ENCODE measurements around the gene RELT. TPM values are rescaled to one million over a fixed set of nuclear protein-coding genes. Genes with fewer than 3 reads are reported as not detected.

RELT gene
- total RNA-seq, 2 experiments from 2014 or later, result 22.0 to 24.6 TPM

GRCh38 chr11:73397468-73398131 lies 21.4 kb downstream of the RELT start:
- no peaks in the 10 kb centered on the region for H3K27me3 Mint-ChIP-seq
- no peak overlapping the region for H3K4me3 Mint-ChIP-seq
- CTCF ChIA-PET, result interaction anchor here (0.6 to 3.1 kb wide), 4 partner anchors 9 to 46 kb away, joined by 3 to 13 read pairs (median 6); no protein-coding TSS in a partner anchor
- peaks cover 13% of the 10 kb centered on the region for H3K36me3 Mint-ChIP-seq (ENCODE audit: low read depth)
- no peak for DNase-seq
- POLR2A ChIA-PET, result no interaction called here
- H3K9me3 Mint-ChIP-seq, result no peaks in the 10 kb centered on the region
- peak overlapping the region; percentile 58 for H3K27ac Mint-ChIP-seq
- no peaks in the 10 kb centered on the region for H3K4me1 Mint-ChIP-seq

- ChIA-PET POLR2A (no interaction called here), CTCF (interaction anchor here (1.3 to 3.1 kb wide), 3 partner anchors 21 to 47 kb away, joined by 3 to 13 read pairs (median 7); partner anchors contain the start of gene RELT)
- H3K4me3 Mint-ChIP-seq, result no peak overlapping the region
- H3K4me1 Mint-ChIP-seq, result peaks cover 1% of the 10 kb centered on the region
- peaks cover 13% of the 10 kb centered on the region for H3K36me3 Mint-ChIP-seq (ENCODE audit: low read depth)
- H3K27ac Mint-ChIP-seq, result peak overlapping the region; percentile 58
- no peak for DNase-seq
- no peaks in the 10 kb centered on the region for H3K27me3 Mint-ChIP-seq
- no peaks in the 10 kb centered on the region for H3K9me3 Mint-ChIP-seq
Measured at GRCh38 chr11:73398132-73398526, 21.9 kb downstream of the RELT start.

GRCh38 chr11:73398721-73399120 lies 22.5 kb downstream of the RELT start:
- no peaks in the 10 kb centered on the region for H3K9me3 Mint-ChIP-seq
- peaks cover 1% of the 10 kb centered on the region for H3K4me1 Mint-ChIP-seq
- CTCF ChIA-PET, result interaction anchor here (1.1 to 3.1 kb wide), 5 partner anchors 8 to 47 kb away, joined by 3 to 13 read pairs (median 4); partner anchors contain the start of gene RELT
- POLR2A ChIA-PET, result no interaction called here
- H3K27ac Mint-ChIP-seq, result no peak overlapping the region
- H3K4me3 Mint-ChIP-seq, result no peak overlapping the region
- no peak for DNase-seq
- no peaks in the 10 kb centered on the region for H3K27me3 Mint-ChIP-seq
- H3K36me3 Mint-ChIP-seq (ENCODE audit: low read depth), result peaks cover 8% of the 10 kb centered on the region

DNA sequence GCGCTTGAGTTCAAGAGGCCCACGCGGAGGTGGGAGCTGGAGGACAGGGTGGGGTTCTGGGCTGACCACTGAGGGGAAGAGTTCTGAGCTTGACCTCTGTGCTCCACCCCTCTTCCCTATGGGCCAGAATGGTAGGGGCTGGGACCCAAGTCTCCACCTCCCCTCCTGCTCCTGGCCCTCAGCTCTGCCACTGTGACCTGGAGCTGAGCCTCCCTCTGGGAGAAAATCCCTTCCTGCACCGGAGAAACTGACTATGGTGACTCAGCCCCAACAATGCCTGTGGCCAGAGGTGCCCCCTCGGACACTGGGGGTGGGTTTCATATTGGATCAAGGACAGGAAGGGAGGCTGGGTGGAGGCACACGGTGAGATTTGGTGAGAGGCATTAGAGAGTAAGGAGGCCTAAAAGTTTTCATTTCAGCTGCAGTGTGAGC lies 23.0 kb downstream of the RELT start:
- DNase-seq, result no peak
- no peaks in the 10 kb centered on the region for H3K27me3 Mint-ChIP-seq
- H3K9me3 Mint-ChIP-seq, result no peaks in the 10 kb centered on the region
- POLR2A ChIA-PET, result no interaction called here
- no peak overlapping the region for H3K4me3 Mint-ChIP-seq
- H3K4me1 Mint-ChIP-seq, result peaks cover 1% of the 10 kb centered on the region
- no peak overlapping the region for H3K27ac Mint-ChIP-seq
- CTCF ChIA-PET, result interaction anchor here (1.1 to 3.1 kb wide), 6 partner anchors 8 to 92 kb away, joined by 3 to 13 read pairs (median 4); partner anchors contain the start of gene RELT
- H3K36me3 Mint-ChIP-seq (ENCODE audit: low read depth), result peaks cover 8% of the 10 kb centered on the region

GRCh38 chr11:73399636-73400035 lies 23.4 kb downstream of the RELT start:
- CTCF ChIA-PET, result interaction anchor here (1.1 to 3.1 kb wide), 6 partner anchors 8 to 93 kb away, joined by 3 to 13 read pairs (median 4); partner anchors contain the start of gene RELT

DNA sequence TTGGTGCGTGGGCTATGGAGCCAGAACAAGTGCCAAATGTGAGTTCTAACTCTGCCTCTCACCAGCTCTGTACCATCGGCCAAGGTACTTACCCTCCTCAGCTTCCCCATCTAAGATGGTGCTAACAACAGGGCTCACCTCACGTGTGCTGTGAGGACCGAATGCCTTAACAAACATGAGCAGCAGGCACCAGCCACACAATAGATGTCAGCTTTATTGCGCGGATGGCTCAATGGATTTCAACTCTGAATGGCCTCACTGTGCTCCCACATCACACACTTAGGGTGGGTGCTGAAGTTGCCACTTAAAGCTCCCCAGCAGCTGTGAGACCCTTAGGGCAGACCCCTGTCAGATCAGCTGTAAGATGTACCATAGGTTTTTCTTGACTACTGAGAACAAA lies 24.1 kb downstream of the RELT start:
- H3K27me3 Mint-ChIP-seq, result no peaks in the 10 kb centered on the region
- no peak overlapping the region for H3K27ac Mint-ChIP-seq
- no peak overlapping the region for H3K4me3 Mint-ChIP-seq
- no peaks in the 10 kb centered on the region for H3K9me3 Mint-ChIP-seq
- ChIA-PET POLR2A (no interaction called here), CTCF (interaction anchor here (1.2 to 3.1 kb wide), 3 partner anchors 10 to 93 kb away, joined by 3 to 13 read pairs (median 4); no protein-coding TSS in a partner anchor)
- DNase-seq, result no peak
- H3K4me1 Mint-ChIP-seq, result peaks cover 1% of the 10 kb centered on the region
- H3K36me3 Mint-ChIP-seq (ENCODE audit: low read depth), result peaks cover 11% of the 10 kb centered on the region

More at GRCh38 chr11:73399636-73400035, 23.4 kb downstream of the RELT start:
- H3K4me3 Mint-ChIP-seq, result no peak overlapping the region
- DNase-seq, result no peak
- no peak overlapping the region for H3K27ac Mint-ChIP-seq
- no peaks in the 10 kb centered on the region for H3K27me3 Mint-ChIP-seq
- POLR2A ChIA-PET, result no interaction called here
- peaks cover 1% of the 10 kb centered on the region for H3K4me1 Mint-ChIP-seq
- no peaks in the 10 kb centered on the region for H3K9me3 Mint-ChIP-seq
- H3K36me3 Mint-ChIP-seq (ENCODE audit: low read depth), result peaks cover 8% of the 10 kb centered on the region

DNA sequence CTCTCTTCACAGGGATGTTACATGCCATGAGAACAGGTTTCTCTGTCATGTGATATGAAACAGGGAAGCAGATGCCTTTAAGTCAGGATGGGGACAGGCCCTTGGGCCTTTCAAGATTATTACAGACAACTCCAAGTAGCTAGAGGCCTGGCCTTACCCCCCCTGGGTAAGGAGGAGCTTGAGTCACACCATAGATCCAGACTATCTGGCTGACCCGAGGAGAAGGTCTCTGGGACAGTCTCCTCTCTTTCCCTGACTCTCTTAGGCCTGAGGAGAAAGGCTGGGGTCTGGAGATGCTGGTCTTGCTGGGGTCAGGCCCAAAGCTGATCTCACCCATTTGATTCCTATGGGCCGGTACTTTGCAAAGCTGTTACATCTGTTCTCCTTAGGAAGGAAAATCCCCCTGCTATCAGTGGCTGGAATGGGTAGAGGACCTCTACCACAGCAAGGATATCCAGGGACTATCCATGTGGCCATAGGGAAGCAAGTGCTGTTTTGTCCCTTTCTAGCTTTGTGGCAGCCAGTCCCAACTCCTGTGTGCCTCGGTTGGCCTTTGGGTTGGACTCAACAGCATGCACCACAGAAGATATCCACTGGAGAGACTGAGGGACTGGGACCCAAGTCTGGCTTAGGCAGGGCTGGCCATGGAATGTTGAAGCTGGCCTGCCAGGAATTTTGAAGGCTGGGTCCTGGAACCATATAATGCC lies 25.2 kb downstream of the RELT start:
- Mint-ChIP-seq H3K4me3 (no peak overlapping the region), H3K36me3 (ENCODE audit: low read depth) (peaks cover 11% of the 10 kb centered on the region), H3K27me3 (no peaks in the 10 kb centered on the region), H3K4me1 (peaks cover 1% of the 10 kb centered on the region), H3K27ac (no peak overlapping the region), H3K9me3 (no peaks in the 10 kb centered on the region)
- CTCF ChIA-PET, result interaction anchor here (0.9 to 2.0 kb wide), 4 partner anchors 9 to 259 kb away, joined by 3 to 5 read pairs (median 4); no protein-coding TSS in a partner anchor
- no peak for DNase-seq
- POLR2A ChIA-PET, result interaction anchor here (0.8 kb wide), 1 partner anchor 24 kb away, joined by 3 read pairs; no protein-coding TSS in a partner anchor

DNA sequence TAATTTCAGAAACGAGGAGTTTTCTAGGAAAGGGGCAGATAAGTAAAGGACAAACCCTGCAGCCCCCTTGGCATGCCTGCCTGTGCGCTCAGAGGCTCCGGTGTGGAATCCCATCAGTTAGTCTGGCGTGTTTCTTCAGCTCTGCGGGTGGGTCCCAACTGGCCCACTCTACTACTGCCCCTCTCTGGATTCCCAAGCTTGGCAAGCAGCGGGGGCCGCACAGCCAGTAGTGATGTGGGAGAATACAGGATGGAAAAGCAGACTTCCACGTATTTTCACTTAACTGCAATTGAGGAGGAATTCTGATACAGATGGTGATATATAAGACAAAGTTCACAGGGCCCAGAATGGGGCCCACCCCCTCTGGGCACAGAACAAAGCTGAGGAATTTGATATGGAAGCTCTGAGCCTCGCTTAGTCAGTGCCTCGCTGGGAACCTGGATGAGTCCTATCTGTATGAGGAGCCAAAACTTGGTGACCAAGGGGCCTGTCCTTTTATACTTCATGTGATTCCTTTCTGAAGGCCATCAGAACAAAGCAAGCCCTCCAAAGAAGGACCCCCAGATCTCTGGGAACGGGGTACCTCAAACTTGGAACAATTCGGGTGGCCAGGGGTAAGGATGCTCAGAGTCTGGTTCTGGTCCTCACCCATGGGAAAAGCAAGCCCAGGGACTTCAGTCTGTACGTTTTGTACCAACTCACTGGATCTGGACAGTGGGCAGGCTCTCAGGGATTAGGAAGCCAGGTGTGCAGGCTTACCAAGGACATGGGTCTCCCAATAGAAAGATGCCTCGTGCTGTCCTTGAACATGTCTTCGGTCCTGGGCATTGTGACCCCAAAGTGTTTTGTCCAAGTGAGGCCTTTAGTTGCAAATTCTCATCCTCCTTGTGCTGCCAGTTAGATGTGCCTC lies 26.0 kb downstream of the RELT start:
- POLR2A ChIA-PET, result no interaction called here
- Mint-ChIP-seq H3K9me3 (no peaks in the 10 kb centered on the region), H3K4me3 (no peak overlapping the region), H3K27me3 (no peaks in the 10 kb centered on the region), H3K36me3 (ENCODE audit: low read depth) (peaks cover 13% of the 10 kb centered on the region), H3K4me1 (peaks cover 1% of the 10 kb centered on the region), H3K27ac (no peak overlapping the region)
- CTCF ChIA-PET, result interaction anchor here (0.5 to 2.0 kb wide), 7 partner anchors 9 to 258 kb away, joined by 3 to 5 read pairs (median 4); no protein-coding TSS in a partner anchor
- no peak for DNase-seq

DNA sequence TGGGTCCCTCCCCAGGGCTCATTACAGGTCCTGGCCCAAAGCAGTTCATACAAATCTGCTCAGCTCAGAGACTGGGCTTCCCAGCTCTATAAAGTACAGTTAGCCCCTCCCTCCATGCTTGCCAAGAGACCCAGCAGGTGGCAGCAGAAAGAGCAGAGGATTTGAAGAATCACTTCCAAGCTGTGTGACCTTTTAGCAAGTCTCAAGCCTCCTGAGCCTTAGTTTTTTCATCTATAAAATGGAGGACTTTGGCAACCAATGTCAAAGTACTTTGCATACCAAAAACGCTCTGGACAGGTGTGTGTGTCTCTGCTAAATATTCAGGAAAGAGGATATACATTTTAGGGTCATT lies 26.6 kb downstream of the RELT start:
- Mint-ChIP-seq H3K36me3 (ENCODE audit: low read depth) (peaks cover 13% of the 10 kb centered on the region), H3K4me1 (peaks cover 1% of the 10 kb centered on the region), H3K4me3 (no peak overlapping the region), H3K27me3 (no peaks in the 10 kb centered on the region), H3K9me3 (no peaks in the 10 kb centered on the region), H3K27ac (peak overlapping the region; percentile 28)
- ChIA-PET CTCF (interaction anchor here (0.5 to 2.0 kb wide), 4 partner anchors 11 to 140 kb away, joined by 3 to 5 read pairs (median 4); no protein-coding TSS in a partner anchor), POLR2A (no interaction called here)
- DNase-seq, result peak; percentile 42

DNA sequence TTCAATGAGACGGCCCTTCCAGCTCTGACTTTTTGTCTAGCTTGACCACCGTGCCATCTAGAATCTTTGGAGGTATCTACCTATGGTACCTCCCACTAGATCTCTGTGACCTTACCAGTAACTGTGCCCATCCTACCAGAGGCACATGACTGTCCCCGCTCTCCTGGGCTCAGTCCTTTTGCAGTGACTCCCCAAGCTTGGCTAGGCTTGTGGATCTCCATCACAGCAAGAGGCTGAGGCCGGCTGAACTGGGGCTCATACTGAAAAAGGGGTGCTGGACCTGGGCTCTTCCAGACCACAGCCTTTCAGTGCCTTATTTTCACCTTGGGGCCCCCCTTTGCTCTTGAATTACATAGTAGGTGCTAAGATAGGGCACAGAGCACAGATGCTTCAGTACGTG lies 27.3 kb downstream of the RELT start:
- Mint-ChIP-seq H3K36me3 (ENCODE audit: low read depth) (peaks cover 13% of the 10 kb centered on the region), H3K4me1 (peaks cover 1% of the 10 kb centered on the region), H3K9me3 (no peaks in the 10 kb centered on the region), H3K27me3 (no peaks in the 10 kb centered on the region), H3K27ac (no peak overlapping the region), H3K4me3 (no peak overlapping the region)
- CTCF ChIA-PET, result interaction anchor here (1.4 to 2.0 kb wide), 2 partner anchors 10 to 18 kb away, joined by 5 read pairs; no protein-coding TSS in a partner anchor
- POLR2A ChIA-PET, result no interaction called here
- no peak for DNase-seq

GRCh38 chr11:73404048-73404447 lies 27.8 kb downstream of the RELT start:
- Mint-ChIP-seq H3K27ac (no peak overlapping the region), H3K4me3 (no peak overlapping the region), H3K4me1 (peaks cover 1% of the 10 kb centered on the region), H3K36me3 (ENCODE audit: low read depth) (peaks cover 17% of the 10 kb centered on the region), H3K27me3 (no peaks in the 10 kb centered on the region), H3K9me3 (no peaks in the 10 kb centered on the region)
- DNase-seq, result no peak
- ChIA-PET POLR2A (no interaction called here), CTCF (no interaction called here)

GRCh38 chr11:73404506-73405145 lies 28.4 kb downstream of the RELT start:
- Mint-ChIP-seq H3K27ac (peak overlapping the region; percentile 70), H3K4me3 (no peak overlapping the region), H3K27me3 (no peaks in the 10 kb centered on the region)

More at GRCh38 chr11:73404506-73405145, 28.4 kb downstream of the RELT start:
- POLR2A ChIA-PET, result no interaction called here
- CTCF ChIA-PET, result no interaction called here
- no peak for DNase-seq
- H3K4me1 Mint-ChIP-seq, result peaks cover 1% of the 10 kb centered on the region
- H3K9me3 Mint-ChIP-seq, result no peaks in the 10 kb centered on the region
- peaks cover 21% of the 10 kb centered on the region for H3K36me3 Mint-ChIP-seq (ENCODE audit: low read depth)
